Fibroblast of pulmonary artery (primary cell): ENCODE measurements around the gene CD6.

ENCODE experiments used
- DNase-seq: peaks from one replicate; pipeline ENCODE4 v3.0.0-alpha.2; 2010; ENCODE audit warnings: low read depth
- H3K4me3 ChIP-seq: replicated peaks from 2 replicates; pipeline ENCODE4 v1.5.1; 2011; ENCODE audit warnings: low read depth, mild to moderate bottlenecking, control low read depth, low read length, moderate library complexity
- CTCF ChIP-seq: IDR thresholded peaks from 2 replicates; pipeline ENCODE4 v1.5.1; 2011; ENCODE audit warnings: mild to moderate bottlenecking, control low read depth, low read length, inconsistent platforms; ENCODE audit errors: missing control alignments

CD6 gene

GRCh38 chr11:60930394-60930793 is 41.1 kb upstream of the CD6 start:
- no peak for DNase-seq
- no peak overlapping the region for H3K4me3 ChIP-seq
- no peak for TF ChIP-seq CTCF

- no peak for TF ChIP-seq CTCF
- no peak for DNase-seq
- H3K4me3 ChIP-seq = no peak overlapping the region
Measured at GRCh38 chr11:60931917-60932316, 39.6 kb upstream of the CD6 start.

GRCh38 chr11:60932605-60933356 is 38.7 kb upstream of the CD6 start:
- H3K4me3 ChIP-seq = no peak overlapping the region
- no peak for TF ChIP-seq CTCF
- no peak for DNase-seq

- DNase-seq = no peak
- TF ChIP-seq CTCF = no peak
- H3K4me3 ChIP-seq = no peak overlapping the region
Measured at GRCh38 chr11:60933416-60934123, 37.9 kb upstream of the CD6 start.

GRCh38 chr11:60934124-60934789 is 37.2 kb upstream of the CD6 start:
- no peak for DNase-seq
- no peak for TF ChIP-seq CTCF
- no peak overlapping the region for H3K4me3 ChIP-seq

- TF ChIP-seq CTCF = no peak
- DNase-seq = no peak
- H3K4me3 ChIP-seq = no peak overlapping the region
Measured at GRCh38 chr11:60934790-60935605, 36.5 kb upstream of the CD6 start.
